ENCODE measurements around the gene OR5J2.

DNA sequence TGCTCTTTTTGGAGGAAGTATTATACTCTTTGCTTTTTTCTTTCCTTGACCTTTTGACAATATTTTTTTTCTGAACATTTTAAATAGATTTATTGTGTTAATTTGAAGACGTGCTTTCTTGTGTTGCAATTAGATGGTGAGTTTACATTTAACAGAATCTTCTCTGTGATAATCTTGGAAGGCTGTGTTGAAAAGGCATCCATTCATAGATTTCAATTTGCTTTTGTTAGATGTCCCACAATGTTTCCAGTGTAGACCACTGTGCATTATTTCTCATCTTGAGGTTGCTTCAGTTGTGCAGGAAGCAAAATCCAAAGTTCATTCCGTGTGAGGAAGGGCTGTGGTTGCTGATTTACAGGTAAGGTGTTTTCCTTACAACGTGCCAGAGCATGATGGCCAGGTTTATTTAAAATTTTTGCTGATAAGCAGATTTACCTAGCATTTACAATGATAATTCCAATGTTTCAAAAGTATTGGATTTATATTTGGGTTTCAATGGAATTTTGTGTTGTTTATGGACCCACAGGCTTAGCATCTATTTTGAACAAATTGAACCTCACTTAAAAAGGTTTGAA, 4.1 kb upstream of the OR5J2 start:
- TF ChIP-seq POLR2AphosphoS5 (IDR thresholded peaks at IDR 0.05), result no peak
- TF ChIP-seq, protein P1, sequence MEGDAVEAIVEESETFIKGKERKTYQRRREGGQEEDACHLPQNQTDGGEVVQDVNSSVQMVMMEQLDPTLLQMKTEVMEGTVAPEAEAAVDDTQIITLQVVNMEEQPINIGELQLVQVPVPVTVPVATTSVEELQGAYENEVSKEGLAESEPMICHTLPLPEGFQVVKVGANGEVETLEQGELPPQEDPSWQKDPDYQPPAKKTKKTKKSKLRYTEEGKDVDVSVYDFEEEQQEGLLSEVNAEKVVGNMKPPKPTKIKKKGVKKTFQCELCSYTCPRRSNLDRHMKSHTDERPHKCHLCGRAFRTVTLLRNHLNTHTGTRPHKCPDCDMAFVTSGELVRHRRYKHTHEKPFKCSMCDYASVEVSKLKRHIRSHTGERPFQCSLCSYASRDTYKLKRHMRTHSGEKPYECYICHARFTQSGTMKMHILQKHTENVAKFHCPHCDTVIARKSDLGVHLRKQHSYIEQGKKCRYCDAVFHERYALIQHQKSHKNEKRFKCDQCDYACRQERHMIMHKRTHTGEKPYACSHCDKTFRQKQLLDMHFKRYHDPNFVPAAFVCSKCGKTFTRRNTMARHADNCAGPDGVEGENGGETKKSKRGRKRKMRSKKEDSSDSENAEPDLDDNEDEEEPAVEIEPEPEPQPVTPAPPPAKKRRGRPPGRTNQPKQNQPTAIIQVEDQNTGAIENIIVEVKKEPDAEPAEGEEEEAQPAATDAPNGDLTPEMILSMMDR (IDR thresholded peaks at IDR 0.05), result no peak
